A673 (cell line): ENCODE results near the gene SLC37A3. TPM values are rescaled to one million over a fixed set of nuclear protein-coding genes. Genes with fewer than 3 reads are reported as not detected.

Experiments used
- BruUV-seq: library from RNA; stranded (reverse); fragments of 400-500 nt; replicated peaks from 2 replicates; lab custom pipeline; 2021; lab: Mats Ljungman, UMichigan
- CTCF ChIA-PET: fragments of 300-600 bp; sonication (Branson Sonifier 250); formaldehyde crosslinking; loops from one replicate; lab custom pipeline; 2022; ENCODE audit warnings: antibody characterized with exemption; lab: Charles Lee
- POLR2A ChIA-PET: fragments of 300-600 bp; sonication (Branson Sonifier 250); formaldehyde crosslinking; loops from one replicate; lab custom pipeline; 2022; ENCODE audit warnings: antibody characterized with exemption; ENCODE audit not compliant: low non-redundant PET; lab: Charles Lee
- DNase-seq: peaks from one replicate; pipeline ENCODE4 v3.0.0-alpha.2; 2015; ENCODE audit warnings: low spot score
- H3K27ac ChIP-seq: fragments of 200-600 bp; sonication (generic); 2 replicates; pipeline ENCODE4 v1.5.1; 2016; ENCODE audit warnings: mixed run types, low read depth, mild to moderate bottlenecking, mixed read lengths, antibody characterized with exemption, low read length; ENCODE audit not compliant: poor library complexity, severe bottlenecking
- H3K27me3 ChIP-seq: fragments of 200-600 bp; sonication (generic); replicated peaks from 2 replicates; pipeline ENCODE4 v1.6.1; 2017; ENCODE audit warnings: mixed run types, low read depth, mild to moderate bottlenecking, mixed read lengths, antibody characterized with exemption, low read length; ENCODE audit not compliant: insufficient read depth, poor library complexity
- H3K36me3 ChIP-seq: fragments of 200-600 bp; sonication (generic); 2 replicates; pipeline ENCODE4 v1.6.1; 2016; ENCODE audit warnings: mixed run types, mild to moderate bottlenecking, mixed read lengths, antibody characterized with exemption, low read length; ENCODE audit not compliant: insufficient read depth, poor library complexity, severe bottlenecking
- H3K4me1 ChIP-seq: fragments of 200-600 bp; sonication (generic); 2 replicates; pipeline ENCODE4 v1.6.1; 2017; ENCODE audit warnings: mixed run types, mild to moderate bottlenecking, mixed read lengths, antibody characterized with exemption, low read length; ENCODE audit not compliant: insufficient read depth, poor library complexity, severe bottlenecking
- H3K4me3 ChIP-seq: fragments of 200-600 bp; sonication (generic); 2 replicates; pipeline ENCODE4 v1.5.1; 2016; ENCODE audit warnings: low read depth, mixed run types, mild to moderate bottlenecking, mixed read lengths, low read length; ENCODE audit not compliant: poor library complexity, severe bottlenecking
- H3K9me3 ChIP-seq: fragments of 200-600 bp; sonication (generic); 2 replicates; pipeline ENCODE4 v1.6.1; 2016; ENCODE audit warnings: mixed run types, low read depth, mild to moderate bottlenecking, mixed read lengths, antibody characterized with exemption, low read length; ENCODE audit not compliant: poor library complexity, severe bottlenecking
- CTCF ChIP-seq: fragments of 300-800, 200-600 bp; sonication (generic); conservative IDR thresholded peaks from 2 replicates; pipeline ENCODE4 v1.5.1; 2017; ENCODE audit warnings: low read depth, mild to moderate bottlenecking, antibody characterized with exemption, low read length, moderate library complexity, mixed read lengths
- EZH2 ChIP-seq: fragments of 200-600 bp; sonication (generic); IDR thresholded peaks from 2 replicates; pipeline ENCODE4 v1.6.1; 2017; ENCODE audit warnings: borderline replicate concordance, low read depth, mild to moderate bottlenecking, mixed read lengths, antibody characterized with exemption, low read length; ENCODE audit not compliant: poor library complexity, severe bottlenecking
- intact Hi-C: fragments of 100-400 bp; cut with micrococcal nuclease; formaldehyde crosslinking; loops from one replicate; pipeline ENCODE4 v1.10.0; 2022; ENCODE audit not compliant: unreplicated experiment
- total RNA-seq: library from RNA; stranded (reverse); gene quantifications from 2 replicates; pipeline ENCODE4 v1.2.3, GENCODE V29; 2021

SLC37A3 gene
- total RNA-seq, 1 experiment from 2014 or later, result 34.7 TPM

DNA sequence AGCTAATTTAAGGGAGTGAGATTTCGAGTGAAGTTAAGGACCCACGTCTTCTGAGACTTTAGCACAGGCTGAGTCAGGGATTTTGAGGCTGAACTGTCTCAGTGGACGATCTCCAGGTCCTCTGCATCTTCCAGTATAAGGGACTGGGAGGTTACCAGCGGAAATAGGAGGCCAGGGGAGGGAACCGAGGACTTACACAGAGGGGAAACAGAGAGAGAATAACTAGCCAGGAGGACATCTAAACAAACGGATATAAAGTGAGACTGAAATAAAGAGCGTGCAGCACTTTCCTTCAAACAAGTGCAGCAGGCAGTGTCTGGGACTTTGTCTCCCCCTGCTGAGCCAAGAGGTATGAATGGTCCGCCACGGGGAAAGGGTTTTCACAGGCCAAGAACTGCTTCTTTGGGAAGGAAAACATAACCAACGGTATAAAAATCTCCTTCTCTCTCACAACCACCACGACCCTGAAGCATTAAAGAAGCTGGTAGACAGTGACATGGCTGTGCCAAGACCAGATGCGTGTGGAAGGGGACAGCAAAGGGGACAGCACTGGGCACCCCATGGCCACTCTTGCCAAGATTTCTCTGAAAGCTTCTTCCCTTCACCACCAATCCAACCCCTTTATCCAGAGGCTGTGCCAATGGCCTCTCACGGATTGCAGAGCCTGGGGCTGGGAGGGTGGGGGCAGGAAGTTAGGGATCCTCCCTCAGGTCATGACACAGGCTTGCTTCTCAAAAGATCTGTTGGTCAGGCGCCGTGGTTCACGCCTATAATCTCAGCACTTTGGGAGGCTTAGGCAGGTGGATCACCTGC, 72.0 kb downstream of the SLC37A3 start:
- no TSS peak for BruUV-seq
- DNase-seq, result peak; percentile 74
- POLR2A ChIA-PET, result no interaction called here

GRCh38 chr7:140325600-140325999, 72.7 kb downstream of the SLC37A3 start:
- BruUV-seq, result no TSS peak
- Histone ChIP-seq H3K9me3 (no peaks in the 10 kb centered on the region), H3K27ac (no peak overlapping the region), H3K4me1 (no peaks in the 10 kb centered on the region), H3K4me3 (no peak overlapping the region), H3K27me3 (no peaks in the 10 kb centered on the region), H3K36me3 (no peaks in the 10 kb centered on the region)
- intact Hi-C loops, result loop anchor here (10.0 kb wide), 2 partner anchors 321 to 551 kb away; partner anchors contain the start of gene HIPK2
- ChIA-PET CTCF (no interaction called here), POLR2A (no interaction called here)
- no peak for DNase-seq
- TF ChIP-seq EZH2 (no peak), CTCF (no peak)

More for the DNA sequence above, 72.0 kb downstream of the SLC37A3 start:
- H3K27ac ChIP-seq, result no peak overlapping the region
- no peaks in the 10 kb centered on the region for H3K36me3 ChIP-seq
- intact Hi-C loops, result loop anchor here (2.0 to 10.0 kb wide), 3 partner anchors 152 to 552 kb away; partner anchors contain the start of gene HIPK2
- no peaks in the 10 kb centered on the region for H3K4me1 ChIP-seq
- peak; percentile 68 for TF ChIP-seq CTCF
- no peak for TF ChIP-seq EZH2
- CTCF ChIA-PET, result interaction anchor here (0.6 to 0.8 kb wide), 2 partner anchors 52 to 180 kb away, joined by 4 to 7 read pairs; no protein-coding TSS in a partner anchor
- peak overlapping the region; percentile 14 for H3K4me3 ChIP-seq
- H3K27me3 ChIP-seq, result no peaks in the 10 kb centered on the region
- H3K9me3 ChIP-seq, result no peaks in the 10 kb centered on the region

GRCh38 chr7:140324714-140325113, 73.6 kb downstream of the SLC37A3 start:
- intact Hi-C loops, result loop anchor here (10.0 kb wide), 2 partner anchors 320 to 550 kb away; partner anchors contain the start of gene HIPK2
- CTCF ChIA-PET, result interaction anchor here (0.6 kb wide), 1 partner anchor 679 kb away, joined by 3 read pairs; no protein-coding TSS in a partner anchor

More at GRCh38 chr7:140324714-140325113, 73.6 kb downstream of the SLC37A3 start:
- H3K4me1 ChIP-seq, result no peaks in the 10 kb centered on the region
- DNase-seq, result no peak
- no peak overlapping the region for H3K27ac ChIP-seq
- no peaks in the 10 kb centered on the region for H3K36me3 ChIP-seq
- H3K9me3 ChIP-seq, result no peaks in the 10 kb centered on the region
- TF ChIP-seq CTCF (no peak), EZH2 (no peak)
- H3K27me3 ChIP-seq, result no peaks in the 10 kb centered on the region
- H3K4me3 ChIP-seq, result no peak overlapping the region
- BruUV-seq, result no TSS peak
- POLR2A ChIA-PET, result no interaction called here
